HCT116 (cell line): ENCODE measurements around the gene WASL. TPM values are rescaled to one million over a fixed set of nuclear protein-coding genes. Genes with fewer than 3 reads are reported as not detected.

ENCODE experiments used
- ATAC-seq: fragments of 200-7000 bp; cut with Tn5 transposase; 2 replicates; pipeline ENCODE4 v1.9.1; 2020; ENCODE audit warnings: mild to moderate bottlenecking, moderate library complexity
- BruUV-seq: library from RNA; stranded (reverse); fragments of 400-500 nt; replicated peaks from 2 replicates; lab custom pipeline; 2021; lab: Mats Ljungman, UMichigan
- CTCF ChIA-PET: fragments of 300-600 bp; sonication (Branson Sonifier 250); formaldehyde crosslinking; loops from one replicate; lab custom pipeline; 2021; ENCODE audit warnings: antibody characterized with exemption; lab: Charles Lee
- POLR2A ChIA-PET: fragments of 300-600, 350-600 bp; sonication (Branson Sonifier 250); formaldehyde crosslinking; loops from one replicate; lab custom pipeline; 2021; ENCODE audit warnings: antibody characterized with exemption; lab: Charles Lee
- RAD21 ChIA-PET, 2 experiments: fragments of 300-600 bp; sonication (Branson Sonifier 250); formaldehyde crosslinking; loops; one replicate each; lab custom pipeline; 2023; ENCODE audit warnings: low total read pairs in 2 of 2; ENCODE audit not compliant: uncharacterized antibody in 2 of 2, unreplicated experiment in 2 of 2, low non-redundant PET in 1 of 2; lab: Charles Lee
- DNase-seq: peaks from one replicate; pipeline ENCODE4 v3.0.0-alpha.2; 2010; ENCODE audit warnings: low read depth, low spot score
- H2AFZ ChIP-seq: fragments of 200-600 bp; shearing (Covaris generic), sonication (generic); 2 replicates; pipeline ENCODE4 v1.6.1; 2017; ENCODE audit warnings: low read depth, mixed run types, mixed read lengths, antibody characterized with exemption, low read length; ENCODE audit not compliant: poor library complexity, severe bottlenecking
- H3K27ac ChIP-seq: 2 replicates; pipeline ENCODE4 v1.5.1; 2012; ENCODE audit warnings: low read depth, low read length
- H3K27me3 ChIP-seq: fragments of 200-600 bp; sonication (generic); 2 replicates; pipeline ENCODE4 v1.6.1; 2016; ENCODE audit warnings: mixed run types, low read length, mixed read lengths; ENCODE audit not compliant: insufficient read depth
- H3K36me3 ChIP-seq, 2 experiments: fragments of 200-500 bp in 1 of 2; fragments of 200-600 bp in 1 of 2; sonication (Bioruptor generic) in 1 of 2; sonication (generic) in 1 of 2; 2 replicates each; pipeline versions ENCODE4 v1.5.1 to v1.6.1; 2014 to 2016; ENCODE audit warnings: low read length in 2 of 2, inconsistent platforms in 1 of 2, mixed read lengths in 1 of 2, mixed run types in 1 of 2; ENCODE audit not compliant: insufficient read depth in 2 of 2, control insufficient read depth in 1 of 2
- H3K4me1 ChIP-seq, 2 experiments: fragments of 200-600 bp in 1 of 2; sonication (generic) in 1 of 2; 2 replicates each; pipeline versions ENCODE4 v1.5.1 to v1.6.1; 2012 to 2017; ENCODE audit warnings: low read length in 2 of 2, inconsistent platforms in 1 of 2, mild to moderate bottlenecking in 1 of 2, mixed read lengths in 1 of 2, mixed run types in 1 of 2, moderate library complexity in 1 of 2; ENCODE audit not compliant: insufficient read depth in 2 of 2, control insufficient read depth in 1 of 2
- H3K4me2 ChIP-seq: fragments of 200-600 bp; sonication (generic); 2 replicates; pipeline ENCODE4 v1.6.1; 2017; ENCODE audit warnings: mixed run types, low read length, mixed read lengths
- H3K4me3 ChIP-seq, 2 experiments: fragments of 200-600 bp in 1 of 2; sonication (generic) in 1 of 2; replicated peaks in 1 of 2; 2 replicates each; pipeline ENCODE4 v1.5.1; 2011 to 2016; ENCODE audit warnings: low read length in 2 of 2, control low read depth in 1 of 2, low read depth in 1 of 2, mild to moderate bottlenecking in 1 of 2, mixed read lengths in 1 of 2, mixed run types in 1 of 2
- H3K79me2 ChIP-seq: fragments of 200-600 bp; sonication (generic); 2 replicates; pipeline ENCODE4 v1.6.1; 2017; ENCODE audit warnings: mild to moderate bottlenecking, mixed run types, low read length, moderate library complexity, mixed read lengths; ENCODE audit not compliant: insufficient read depth
- H3K9ac ChIP-seq: fragments of 200-600 bp; sonication (generic); 2 replicates; pipeline ENCODE4 v1.6.1; 2016; ENCODE audit warnings: low read length, mixed read lengths
- H3K9me2 ChIP-seq: fragments of 200-600 bp; sonication (generic), shearing (Covaris generic); 2 replicates; pipeline ENCODE4 v1.6.1; 2017; ENCODE audit warnings: mixed run types, mild to moderate bottlenecking, moderate library complexity; ENCODE audit not compliant: insufficient read depth
- H3K9me3 ChIP-seq, 2 experiments: fragments of 200-500 bp in 1 of 2; fragments of 200-600 bp in 1 of 2; sonication (Bioruptor generic) in 1 of 2; sonication (generic) in 1 of 2; 2 replicates each; pipeline ENCODE4 v1.6.1; 2014 to 2017; ENCODE audit warnings: low read length in 2 of 2, mixed read lengths in 2 of 2, inconsistent platforms in 1 of 2, low read depth in 1 of 2, mild to moderate bottlenecking in 1 of 2, mixed run types in 1 of 2, moderate library complexity in 1 of 2; ENCODE audit not compliant: control insufficient read depth in 1 of 2, insufficient read depth in 1 of 2
- H4K20me1 ChIP-seq: fragments of 200-600 bp; sonication (generic), shearing (Covaris generic); 2 replicates; pipeline ENCODE4 v1.6.1; 2017; ENCODE audit warnings: mixed run types, mild to moderate bottlenecking, moderate library complexity; ENCODE audit not compliant: insufficient read depth
- EGR1 ChIP-seq: IDR thresholded peaks from 2 replicates; pipeline ENCODE4 v1.6.1; 2012; ENCODE audit warnings: low read depth
- EZH2 ChIP-seq: fragments of 200-600 bp; sonication (generic); IDR thresholded peaks from 2 replicates; pipeline ENCODE4 v1.6.1; 2017; ENCODE audit warnings: antibody characterized with exemption, mixed run types
- EZH2phosphoT487 ChIP-seq: fragments of 200-600 bp; IDR thresholded peaks from 2 replicates; pipeline ENCODE4 v1.6.1; 2018; ENCODE audit warnings: antibody characterized with exemption, borderline replicate concordance
- POLR2A ChIP-seq: IDR thresholded peaks from 2 replicates; pipeline ENCODE4 v1.7.0; 2011; ENCODE audit warnings: borderline replicate concordance; ENCODE audit not compliant: insufficient read depth, insufficient read length; ENCODE audit errors: extremely low read depth
- RAD21 ChIP-seq: IDR thresholded peaks from 2 replicates; pipeline ENCODE4 v1.6.1; 2012; ENCODE audit warnings: low read depth, mild to moderate bottlenecking
- SP1 ChIP-seq: IDR thresholded peaks from 2 replicates; pipeline ENCODE4 v1.6.1; 2012; ENCODE audit warnings: low read depth
- SRF ChIP-seq: IDR thresholded peaks from 2 replicates; pipeline ENCODE4 v1.6.1; 2012; ENCODE audit warnings: low read depth
- TCF7L2 ChIP-seq: IDR thresholded peaks from 2 replicates; pipeline ENCODE4 v1.7.0; 2011; ENCODE audit warnings: borderline replicate concordance, inconsistent platforms; ENCODE audit not compliant: insufficient read depth, insufficient read length; ENCODE audit errors: extremely low read depth
- ZNF274 ChIP-seq: fragments of 200-500 bp; sonication (Bioruptor generic); IDR thresholded peaks from 2 replicates; pipeline ENCODE4 v1.6.1; 2014; ENCODE audit warnings: mild to moderate bottlenecking, low read depth, low read length, inconsistent platforms
- intact Hi-C: fragments of 100-400 bp; cut with micrococcal nuclease; formaldehyde crosslinking; loops from 2 replicates; pipeline ENCODE4 v1.10.0; 2022
- total RNA-seq: library from RNA; stranded (reverse); gene quantifications from one replicate; pipeline ENCODE4 v1.2.1, GENCODE V29; 2021; ENCODE audit not compliant: unreplicated experiment
- TF ChIP-seq, protein P1 (sequence below), 3 experiments: fragments of 200-600 bp in 1 of 3; sonication (generic) in 1 of 3; IDR thresholded peaks in 2 of 3; conservative IDR thresholded peaks in 1 of 3; 2 replicates each; pipeline ENCODE4 v1.5.1; 2012 to 2017; ENCODE audit warnings: low read depth in 2 of 3, low read length in 2 of 3, antibody characterized with exemption in 1 of 3, borderline replicate concordance in 1 of 3, control low read depth in 1 of 3, mild to moderate bottlenecking in 1 of 3, mixed read lengths in 1 of 3, mixed run types in 1 of 3, moderate library complexity in 1 of 3; ENCODE audit not compliant: insufficient read depth in 1 of 3
- TF ChIP-seq, protein P2 (sequence below): IDR thresholded peaks from 2 replicates; pipeline ENCODE4 v1.6.1; 2012

Gene WASL
- total RNA-seq, 1 experiment from 2014 or later, result 26.2 TPM

- intact Hi-C loops, result no loop called here
- Histone ChIP-seq H3K79me2 (no peaks in the 10 kb centered on the region), H3K36me3 (no peaks in the 10 kb centered on the region), H3K27me3 (no peaks in the 10 kb centered on the region), H2AFZ (no peak overlapping the region), H3K9ac (no peak overlapping the region), H4K20me1 (no peaks in the 10 kb centered on the region), H3K4me2 (no peak overlapping the region), H3K27ac (no peak overlapping the region), H3K9me3 (no peaks in the 10 kb centered on the region)
- ChIA-PET CTCF (no interaction called here), POLR2A (no interaction called here), RAD21 (no interaction called here)
- DNase-seq (no peak), ATAC-seq (no peak)
- no TSS peak for BruUV-seq
- TF ChIP-seq SRF (no peak), EZH2 (no peak), TCF7L2 (no peak)
- TF ChIP-seq, protein P1, sequence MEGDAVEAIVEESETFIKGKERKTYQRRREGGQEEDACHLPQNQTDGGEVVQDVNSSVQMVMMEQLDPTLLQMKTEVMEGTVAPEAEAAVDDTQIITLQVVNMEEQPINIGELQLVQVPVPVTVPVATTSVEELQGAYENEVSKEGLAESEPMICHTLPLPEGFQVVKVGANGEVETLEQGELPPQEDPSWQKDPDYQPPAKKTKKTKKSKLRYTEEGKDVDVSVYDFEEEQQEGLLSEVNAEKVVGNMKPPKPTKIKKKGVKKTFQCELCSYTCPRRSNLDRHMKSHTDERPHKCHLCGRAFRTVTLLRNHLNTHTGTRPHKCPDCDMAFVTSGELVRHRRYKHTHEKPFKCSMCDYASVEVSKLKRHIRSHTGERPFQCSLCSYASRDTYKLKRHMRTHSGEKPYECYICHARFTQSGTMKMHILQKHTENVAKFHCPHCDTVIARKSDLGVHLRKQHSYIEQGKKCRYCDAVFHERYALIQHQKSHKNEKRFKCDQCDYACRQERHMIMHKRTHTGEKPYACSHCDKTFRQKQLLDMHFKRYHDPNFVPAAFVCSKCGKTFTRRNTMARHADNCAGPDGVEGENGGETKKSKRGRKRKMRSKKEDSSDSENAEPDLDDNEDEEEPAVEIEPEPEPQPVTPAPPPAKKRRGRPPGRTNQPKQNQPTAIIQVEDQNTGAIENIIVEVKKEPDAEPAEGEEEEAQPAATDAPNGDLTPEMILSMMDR (IDR thresholded peaks at IDR 0.05 in 2 of 3, conservative IDR thresholded peaks at IDR 0.05 in 1 of 3; ENCODE audit: borderline replicate concordance in 1 of 3, insufficient read depth in 1 of 3, low read depth in 2 of 3, low read length in 2 of 3), result no peak
- TF ChIP-seq, all 23 proteins: peak for 0
- Histone ChIP-seq H3K4me3 (no peak overlapping the region), H3K4me1 (no peaks in the 10 kb centered on the region), H3K9me2 (no peaks in the 10 kb centered on the region)
Observed at GRCh38 chr7:123787220-123788007, 38.6 kb upstream of the WASL start.

DNA sequence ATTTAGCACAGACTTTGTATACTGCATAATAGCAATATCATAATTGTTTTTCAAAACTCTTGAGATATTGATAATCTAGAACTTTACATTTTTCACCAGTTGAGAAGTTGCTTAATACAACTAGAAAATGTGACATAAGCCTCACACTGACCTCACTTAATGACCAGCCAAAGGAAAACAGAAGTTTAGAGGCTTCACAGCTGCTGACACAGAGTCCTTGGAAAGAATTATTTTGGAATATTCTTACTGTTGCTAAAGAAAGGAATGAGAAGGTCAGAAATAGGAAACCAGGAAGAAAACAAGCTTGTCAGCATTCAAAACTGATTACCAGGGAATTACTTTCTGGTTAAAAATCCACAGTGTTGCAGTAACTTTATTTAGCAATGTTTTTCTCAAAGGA is 35.5 kb upstream of the WASL start:
- no peak for ATAC-seq
- H2AFZ ChIP-seq, result no peak overlapping the region
- no TSS peak for BruUV-seq
- no peaks in the 10 kb centered on the region for H4K20me1 ChIP-seq
- no peak overlapping the region for H3K4me2 ChIP-seq
- no peak overlapping the region for H3K27ac ChIP-seq
- H3K79me2 ChIP-seq, result no peaks in the 10 kb centered on the region
- H3K9me3 ChIP-seq, result no peaks in the 10 kb centered on the region
- POLR2A ChIA-PET, result no interaction called here
- H3K4me3 ChIP-seq, result no peak overlapping the region
- RAD21 ChIA-PET, result no interaction called here
- no peak overlapping the region for H3K9ac ChIP-seq
- CTCF ChIA-PET, result no interaction called here
- TF ChIP-seq SP1 (no peak), RAD21 (no peak), ZNF274 (no peak), EZH2phosphoT487 (no peak), POLR2A (no peak), EGR1 (no peak)
- TF ChIP-seq, protein P2, sequence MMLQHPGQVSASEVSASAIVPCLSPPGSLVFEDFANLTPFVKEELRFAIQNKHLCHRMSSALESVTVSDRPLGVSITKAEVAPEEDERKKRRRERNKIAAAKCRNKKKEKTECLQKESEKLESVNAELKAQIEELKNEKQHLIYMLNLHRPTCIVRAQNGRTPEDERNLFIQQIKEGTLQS, result no peak
- H3K36me3 ChIP-seq, result no peaks in the 10 kb centered on the region
- intact Hi-C loops, result no loop called here
- H3K27me3 ChIP-seq, result no peaks in the 10 kb centered on the region
- H3K4me1 ChIP-seq, result no peaks in the 10 kb centered on the region
- H3K9me2 ChIP-seq, result no peaks in the 10 kb centered on the region
- DNase-seq, result no peak
